Astrocyte of the spinal cord (primary cell): Measurements from ENCODE around the gene SLC4A5.

Experiments used
- DNase-seq: peaks from one replicate; pipeline ENCODE4 v3.0.0; 2011; ENCODE audit warnings: low read depth, low spot score
- H3K4me3 ChIP-seq: 2 replicates; pipeline ENCODE4 v1.5.1; 2011; ENCODE audit warnings: low read depth, mild to moderate bottlenecking, low read length, moderate library complexity
- in situ Hi-C: cut with HindIII; loops from 2 replicates; pipeline ENCODE4 v1.10.0; 2017; ENCODE audit warnings: low sequenced_read_pairs
- TF ChIP-seq, protein P1 (sequence below): IDR thresholded peaks from 2 replicates; pipeline ENCODE4 v1.5.1; 2012; ENCODE audit warnings: low read depth, mild to moderate bottlenecking, low read length, inconsistent platforms

The SLC4A5 gene

GRCh38 chr2:74228772-74229171, 114.4 kb downstream of the SLC4A5 start:
- no peak for DNase-seq
- TF ChIP-seq, protein P1, sequence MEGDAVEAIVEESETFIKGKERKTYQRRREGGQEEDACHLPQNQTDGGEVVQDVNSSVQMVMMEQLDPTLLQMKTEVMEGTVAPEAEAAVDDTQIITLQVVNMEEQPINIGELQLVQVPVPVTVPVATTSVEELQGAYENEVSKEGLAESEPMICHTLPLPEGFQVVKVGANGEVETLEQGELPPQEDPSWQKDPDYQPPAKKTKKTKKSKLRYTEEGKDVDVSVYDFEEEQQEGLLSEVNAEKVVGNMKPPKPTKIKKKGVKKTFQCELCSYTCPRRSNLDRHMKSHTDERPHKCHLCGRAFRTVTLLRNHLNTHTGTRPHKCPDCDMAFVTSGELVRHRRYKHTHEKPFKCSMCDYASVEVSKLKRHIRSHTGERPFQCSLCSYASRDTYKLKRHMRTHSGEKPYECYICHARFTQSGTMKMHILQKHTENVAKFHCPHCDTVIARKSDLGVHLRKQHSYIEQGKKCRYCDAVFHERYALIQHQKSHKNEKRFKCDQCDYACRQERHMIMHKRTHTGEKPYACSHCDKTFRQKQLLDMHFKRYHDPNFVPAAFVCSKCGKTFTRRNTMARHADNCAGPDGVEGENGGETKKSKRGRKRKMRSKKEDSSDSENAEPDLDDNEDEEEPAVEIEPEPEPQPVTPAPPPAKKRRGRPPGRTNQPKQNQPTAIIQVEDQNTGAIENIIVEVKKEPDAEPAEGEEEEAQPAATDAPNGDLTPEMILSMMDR: no peak
- in situ Hi-C loops: no loop called here
- no peak overlapping the region for H3K4me3 ChIP-seq

GRCh38 chr2:74227646-74228045, 115.6 kb downstream of the SLC4A5 start:
- DNase-seq: no peak
- no peak overlapping the region for H3K4me3 ChIP-seq
- TF ChIP-seq, protein P1: no peak
- in situ Hi-C loops: no loop called here

GRCh38 chr2:74226648-74227213, 116.5 kb downstream of the SLC4A5 start:
- in situ Hi-C loops: no loop called here
- no peak overlapping the region for H3K4me3 ChIP-seq
- DNase-seq: no peak
- TF ChIP-seq, protein P1: no peak

- in situ Hi-C loops: no loop called here
Measured at GRCh38 chr2:74225698-74226459, 117.3 kb downstream of the SLC4A5 start.

DNA sequence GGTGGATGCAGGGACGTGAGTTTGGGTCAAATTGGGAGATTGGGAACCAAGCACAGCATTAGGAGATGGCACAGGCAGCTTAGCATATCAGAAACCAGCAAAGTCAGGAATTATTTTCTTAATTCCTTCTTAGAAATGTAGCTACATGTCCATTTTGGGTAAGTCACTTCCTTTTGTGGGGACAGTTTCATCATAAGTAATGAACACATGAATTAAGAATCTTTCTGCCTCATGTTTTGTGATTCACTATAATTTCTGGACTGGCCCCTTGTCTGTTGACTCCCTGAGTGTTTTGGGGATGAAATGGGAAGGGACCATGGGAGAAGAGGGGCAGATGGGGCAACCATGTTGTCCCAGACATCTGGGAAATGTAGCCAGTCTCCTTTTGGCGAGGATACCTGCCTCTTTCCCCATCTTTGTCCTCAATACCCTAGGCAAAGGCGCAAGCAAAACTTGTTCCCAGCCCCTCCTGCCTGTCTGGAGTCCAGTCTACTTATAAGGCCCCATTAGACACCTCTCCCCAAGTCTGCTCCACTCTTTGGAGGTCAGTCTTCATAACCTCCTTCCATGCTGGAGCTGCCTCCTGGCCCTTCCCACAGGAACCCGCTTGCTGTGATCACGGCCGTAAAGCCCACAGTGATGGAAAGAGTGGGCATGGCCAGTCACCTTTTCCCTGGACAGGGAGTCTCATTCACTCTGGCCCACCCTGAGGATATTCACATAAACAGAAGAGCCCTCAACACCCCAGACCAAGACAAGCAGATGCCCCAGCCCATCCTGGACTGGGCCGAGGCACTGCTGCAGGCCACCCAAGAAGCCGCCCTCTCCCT, 119.1 kb downstream of the SLC4A5 start:
- no peak overlapping the region for H3K4me3 ChIP-seq
- in situ Hi-C loops: no loop called here
- no peak for DNase-seq
- TF ChIP-seq, protein P1: no peak

More at GRCh38 chr2:74225698-74226459, 117.3 kb downstream of the SLC4A5 start:
- DNase-seq: no peak
- H3K4me3 ChIP-seq: no peak overlapping the region
- TF ChIP-seq, protein P1: no peak

DNA sequence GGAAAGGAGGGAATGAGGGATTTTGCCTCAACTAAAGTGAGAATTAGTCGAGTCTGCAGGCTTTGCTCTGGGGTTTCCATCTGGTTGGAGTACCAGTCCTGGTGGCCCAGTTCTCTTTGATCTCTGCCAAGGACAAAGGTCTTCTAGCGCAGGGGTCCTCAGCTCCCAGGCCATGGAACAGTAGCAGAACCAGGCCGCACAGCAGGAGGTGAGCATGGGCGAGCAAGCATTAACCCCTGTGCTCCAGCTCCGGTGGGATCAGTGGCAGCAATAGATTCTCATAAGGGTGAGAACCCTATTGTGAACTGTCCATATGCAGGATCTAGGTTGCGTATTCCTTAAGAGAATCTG, 120.9 kb downstream of the SLC4A5 start:
- TF ChIP-seq, protein P1: no peak
- in situ Hi-C loops: no loop called here
- H3K4me3 ChIP-seq: no peak overlapping the region
- DNase-seq: no peak
